Right atrium auricular region (tissue), 2 donors: ENCODE measurements around the gene C16orf96. TPM values are rescaled to one million over a fixed set of nuclear protein-coding genes. Genes with fewer than 3 reads are reported as not detected.

Experiments
- DNase-seq: peaks from one replicate; pipeline ENCODE4 v3.0.0-alpha.2; 2019; ENCODE audit warnings: low spot score
- H3K27ac ChIP-seq, 2 donors: fragments of 200-600 bp; sonication (generic); 1 replicate in 1 of 2; 2 replicates in 1 of 2; pipeline ENCODE4 v1.5.1; 2016 to 2019
- H3K27me3 ChIP-seq, 2 donors: fragments of 200-600 bp; sonication (generic); one replicate each; pipeline versions ENCODE4 v1.5.1 to v1.6.0; 2017 to 2019
- H3K36me3 ChIP-seq: fragments of 200-600 bp; sonication (generic); one replicate; pipeline ENCODE4 v1.5.1; 2016
- H3K4me1 ChIP-seq, 2 donors: fragments of 200-600 bp; sonication (generic); one replicate each; pipeline versions ENCODE4 v1.5.1 to v1.6.0; 2017 to 2019
- H3K4me3 ChIP-seq, 2 donors: fragments of 200-600 bp; sonication (generic); 1 replicate in 1 of 2; 2 replicates in 1 of 2; pipeline ENCODE4 v1.5.1; 2017 to 2019; ENCODE audit warnings: mild to moderate bottlenecking in 1 of 2, moderate library complexity in 1 of 2
- H3K9me3 ChIP-seq, 2 donors: fragments of 200-600 bp; sonication (generic); one replicate each; pipeline ENCODE4 v1.5.1; 2019
- total RNA-seq, 2 donors: library from RNA; depleted of rRNA; stranded (reverse); fragments of >200 nt; gene quantifications; one replicate each; pipeline ENCODE4 v1.1.0, GENCODE V29; 2016
- TF ChIP-seq, protein P1 (sequence below), 2 donors: fragments of 200-600 bp; sonication (generic); IDR thresholded peaks; one replicate each; pipeline ENCODE4 v1.5.1; 2019; ENCODE audit warnings: antibody characterized with exemption in 2 of 2

The C16orf96 gene
- total RNA-seq, 2 donors from 2014 or later: 0.24 TPM; not detected in 1

DNA sequence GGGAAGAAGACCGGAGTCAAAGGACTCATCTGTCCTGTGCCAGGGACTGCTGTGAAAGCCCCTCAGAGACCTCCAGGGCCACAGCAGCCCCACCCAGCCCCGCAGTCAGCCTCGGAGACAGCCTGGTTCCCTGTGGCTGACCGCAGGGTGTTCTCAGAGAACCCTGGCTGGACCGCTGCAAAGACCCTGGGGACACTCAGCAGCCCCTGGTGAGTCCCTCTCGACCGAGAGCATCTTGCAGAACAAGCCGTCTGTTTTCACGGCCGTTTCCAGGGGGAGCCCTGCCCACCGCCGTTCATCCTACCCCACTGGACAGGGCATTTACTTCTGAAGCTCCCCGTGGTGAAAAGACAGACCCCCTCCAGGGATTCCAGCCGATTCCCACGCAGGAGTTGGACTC, 48.3 kb downstream of the C16orf96 start:
- DNase-seq: no peak
- TF ChIP-seq, protein P1, sequence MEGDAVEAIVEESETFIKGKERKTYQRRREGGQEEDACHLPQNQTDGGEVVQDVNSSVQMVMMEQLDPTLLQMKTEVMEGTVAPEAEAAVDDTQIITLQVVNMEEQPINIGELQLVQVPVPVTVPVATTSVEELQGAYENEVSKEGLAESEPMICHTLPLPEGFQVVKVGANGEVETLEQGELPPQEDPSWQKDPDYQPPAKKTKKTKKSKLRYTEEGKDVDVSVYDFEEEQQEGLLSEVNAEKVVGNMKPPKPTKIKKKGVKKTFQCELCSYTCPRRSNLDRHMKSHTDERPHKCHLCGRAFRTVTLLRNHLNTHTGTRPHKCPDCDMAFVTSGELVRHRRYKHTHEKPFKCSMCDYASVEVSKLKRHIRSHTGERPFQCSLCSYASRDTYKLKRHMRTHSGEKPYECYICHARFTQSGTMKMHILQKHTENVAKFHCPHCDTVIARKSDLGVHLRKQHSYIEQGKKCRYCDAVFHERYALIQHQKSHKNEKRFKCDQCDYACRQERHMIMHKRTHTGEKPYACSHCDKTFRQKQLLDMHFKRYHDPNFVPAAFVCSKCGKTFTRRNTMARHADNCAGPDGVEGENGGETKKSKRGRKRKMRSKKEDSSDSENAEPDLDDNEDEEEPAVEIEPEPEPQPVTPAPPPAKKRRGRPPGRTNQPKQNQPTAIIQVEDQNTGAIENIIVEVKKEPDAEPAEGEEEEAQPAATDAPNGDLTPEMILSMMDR (IDR thresholded peaks at IDR 0.05): no peak
- Histone ChIP-seq H3K27me3 (no peaks in the 10 kb centered on the region), H3K4me1 (peaks cover 0 to 8% of the 10 kb centered on the region in 2 donors), H3K4me3 (no peak overlapping the region), H3K9me3 (no peaks in the 10 kb centered on the region), H3K27ac (no peak overlapping the region), H3K36me3 (peaks cover 16% of the 10 kb centered on the region)

DNA sequence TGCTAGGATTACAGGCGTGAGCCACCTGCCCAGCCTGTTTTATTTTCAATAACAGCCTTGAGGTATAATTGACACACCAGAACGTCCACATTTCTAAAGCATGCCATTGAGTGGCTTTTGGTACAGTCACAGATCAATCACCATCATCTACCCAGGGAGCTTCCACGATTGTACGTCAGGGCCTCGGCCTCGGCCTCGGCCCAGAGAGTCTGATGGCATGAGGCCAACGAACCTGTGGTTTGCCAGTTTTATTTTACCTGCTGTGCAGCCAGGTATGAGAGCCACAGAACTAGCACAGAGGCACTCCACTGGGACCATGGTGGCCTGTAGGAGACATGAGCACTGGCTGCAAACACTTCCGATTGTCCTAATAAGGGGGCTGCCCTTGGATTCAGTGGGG, 50.2 kb downstream of the C16orf96 start:
- Histone ChIP-seq H3K9me3 (no peaks in the 10 kb centered on the region), H3K4me3 (no peak overlapping the region), H3K27ac (no peak overlapping the region), H3K27me3 (no peaks in the 10 kb centered on the region), H3K4me1 (peaks cover 0 to 13% of the 10 kb centered on the region in 2 donors), H3K36me3 (peaks cover 19% of the 10 kb centered on the region)
- DNase-seq: no peak
- TF ChIP-seq, protein P1 (IDR thresholded peaks at IDR 0.05): no peak

DNA sequence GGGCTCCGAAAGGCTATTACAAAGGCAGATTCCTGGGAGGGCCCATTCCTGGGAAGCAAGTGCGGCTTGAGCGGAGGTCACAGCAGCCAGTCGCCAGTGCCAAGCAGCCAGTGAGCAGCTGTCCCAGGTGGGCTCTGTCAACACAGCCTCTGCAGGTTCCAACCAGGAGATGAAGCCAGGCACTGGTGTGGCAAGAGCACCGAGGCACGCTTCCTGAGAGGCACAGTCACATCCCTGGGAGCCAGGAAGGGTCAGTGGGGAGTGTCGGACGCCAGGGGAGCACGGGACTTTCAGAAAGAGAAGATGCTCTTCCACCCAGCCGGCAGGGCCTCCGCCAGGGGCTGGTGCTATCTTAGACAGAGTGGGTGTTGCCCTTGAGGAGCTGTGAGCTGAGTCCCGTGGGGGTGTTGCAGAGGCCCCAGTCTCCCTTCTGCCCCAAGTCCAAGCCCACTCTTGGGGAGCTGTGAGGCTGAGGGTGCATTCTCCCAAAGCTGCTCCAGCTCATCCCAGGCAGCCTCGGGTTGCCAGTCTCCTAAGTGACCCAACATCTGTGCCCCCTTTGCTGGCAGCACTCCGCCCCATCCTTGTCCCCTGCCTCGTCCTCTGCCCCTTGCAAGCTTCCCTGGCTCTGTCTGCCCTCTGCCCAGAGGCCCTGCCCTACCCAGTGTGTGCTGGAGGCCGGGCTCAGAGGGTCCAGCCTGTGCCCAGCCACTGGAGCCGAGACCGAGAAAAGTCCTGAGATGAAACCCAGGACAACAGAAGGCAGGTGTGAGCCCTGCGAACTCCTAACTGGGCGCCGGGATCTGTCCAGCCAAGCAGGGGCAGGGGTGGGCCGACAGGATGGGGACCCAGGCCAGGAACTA, 51.9 kb downstream of the C16orf96 start:
- no peaks in the 10 kb centered on the region for H3K9me3 ChIP-seq
- H3K4me1 ChIP-seq: peaks cover 0 to 25% of the 10 kb centered on the region in 2 donors
- TF ChIP-seq, protein P1 (IDR thresholded peaks at IDR 0.05): no peak
- H3K36me3 ChIP-seq: peaks cover 19% of the 10 kb centered on the region
- no peak for DNase-seq
- H3K4me3 ChIP-seq: no peak overlapping the region
- no peaks in the 10 kb centered on the region for H3K27me3 ChIP-seq
- H3K27ac ChIP-seq: no peak overlapping the region

DNA sequence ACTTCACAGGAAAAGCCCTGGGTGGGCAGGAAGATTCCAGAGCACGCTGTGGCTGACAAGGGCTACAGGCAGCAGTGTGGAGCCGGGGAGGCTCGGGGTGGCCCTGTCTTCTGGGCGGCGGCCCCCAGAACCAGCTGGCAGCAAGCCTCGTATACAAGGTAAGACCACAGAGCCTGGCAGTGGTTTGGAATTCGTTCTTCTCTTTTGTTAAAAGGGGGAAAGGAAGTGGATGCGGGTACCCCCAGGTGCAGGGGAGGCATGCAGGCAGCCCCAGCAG, 52.5 kb downstream of the C16orf96 start:
- no peak overlapping the region for H3K27ac ChIP-seq
- peaks cover 19% of the 10 kb centered on the region for H3K36me3 ChIP-seq
- H3K27me3 ChIP-seq: no peaks in the 10 kb centered on the region
- peaks cover 0 to 31% of the 10 kb centered on the region in 2 donors for H3K4me1 ChIP-seq
- no peaks in the 10 kb centered on the region for H3K9me3 ChIP-seq
- TF ChIP-seq, protein P1 (IDR thresholded peaks at IDR 0.05): no peak
- H3K4me3 ChIP-seq: no peak overlapping the region
- no peak for DNase-seq

DNA sequence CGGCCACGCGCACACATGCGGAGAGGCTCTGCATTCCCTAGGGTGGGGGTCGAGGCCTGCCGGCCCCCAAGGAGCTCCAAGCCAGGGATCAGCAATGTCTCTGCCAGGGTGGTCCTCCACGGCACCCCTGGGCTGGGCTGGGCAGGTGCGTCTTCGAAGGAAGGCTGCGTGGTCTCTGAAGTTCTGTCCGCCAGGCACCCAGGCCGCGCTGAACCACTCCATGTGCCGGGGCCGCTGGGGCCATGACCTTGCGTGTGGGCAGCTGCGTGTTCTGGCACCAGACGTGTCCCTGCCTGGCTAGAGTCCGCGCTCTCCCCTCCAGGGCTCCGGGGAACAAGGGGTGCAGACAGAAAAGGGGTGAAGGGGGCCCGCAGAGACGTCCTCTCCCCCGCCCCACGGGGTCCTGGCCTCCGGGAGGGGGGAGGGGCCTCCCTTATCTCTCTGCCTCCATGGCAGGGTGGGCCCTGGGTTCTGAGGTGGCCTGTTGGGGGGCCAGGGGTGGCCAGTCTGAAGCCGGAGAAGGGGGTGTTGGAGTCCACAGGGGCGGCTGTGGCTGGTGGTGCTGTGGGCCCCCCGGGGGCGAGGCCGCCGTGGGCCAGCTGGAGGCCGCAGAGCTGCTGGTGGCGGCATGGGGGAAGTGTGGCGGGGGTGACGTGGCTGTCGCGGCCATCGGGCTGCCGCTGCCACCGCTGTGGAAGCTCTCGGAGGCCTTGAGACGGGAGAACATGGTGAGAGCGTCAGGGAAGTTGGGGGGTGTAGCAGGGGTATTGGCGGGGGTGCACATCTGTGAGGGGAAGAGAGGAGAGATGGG, 53.3 kb downstream of the C16orf96 start:
- H3K4me3 ChIP-seq: no peak overlapping the region
- no peak overlapping the region for H3K27ac ChIP-seq
- no peaks in the 10 kb centered on the region for H3K27me3 ChIP-seq
- TF ChIP-seq, protein P1 (IDR thresholded peaks at IDR 0.05): no peak
- no peak for DNase-seq
- peaks cover 19% of the 10 kb centered on the region for H3K36me3 ChIP-seq
- H3K4me1 ChIP-seq: peaks cover 0 to 34% of the 10 kb centered on the region in 2 donors
- no peaks in the 10 kb centered on the region for H3K9me3 ChIP-seq
